ENCODE measurements around the gene SRSF10. TPM values are rescaled to one million over a fixed set of nuclear protein-coding genes. Genes with fewer than 3 reads are reported as not detected.

The SRSF10 gene
- total RNA-seq, 6 experiments from 2014 or later: 30.6 to 51.5 (median 43.1) TPM

DNA sequence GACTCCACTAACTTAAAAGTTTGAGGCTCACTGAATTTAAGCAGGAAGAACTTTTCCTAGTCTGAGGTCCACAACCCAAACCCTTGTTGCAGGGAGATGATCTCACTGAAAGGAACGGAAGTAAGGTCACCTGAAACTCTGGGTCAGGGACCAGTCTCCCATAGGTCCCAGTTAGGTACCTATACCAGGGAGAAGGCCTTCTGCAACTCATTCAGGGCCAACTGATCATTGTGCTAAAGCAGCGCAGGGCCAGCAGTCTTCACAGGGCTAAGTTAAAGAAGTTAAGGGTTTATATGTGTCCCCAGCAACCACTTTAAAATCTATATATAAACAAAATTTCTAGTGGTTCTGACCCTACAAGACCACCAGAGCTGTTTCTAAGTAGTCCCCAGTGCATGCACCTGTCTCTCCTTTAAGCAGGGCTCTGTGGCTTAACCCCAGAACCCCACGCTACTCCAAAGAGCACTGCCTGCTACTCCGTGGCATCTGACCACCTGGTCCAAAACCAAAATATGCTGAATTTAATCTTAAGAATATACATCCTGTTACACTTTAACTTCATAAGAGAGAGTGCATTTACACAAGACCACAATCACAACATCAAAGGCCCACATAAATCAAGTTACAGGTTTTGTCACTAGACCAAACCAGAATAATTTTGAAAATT is 2.8 kb downstream of the SRSF10 start:
- ATAC-seq (no peak), DNase-seq (no peak)
- no peaks in the 10 kb centered on the region for H3K9me3 ChIP-seq
- H3K27me3 ChIP-seq: no peaks in the 10 kb centered on the region
- peaks cover 0 to 20% (median 9%) of the 10 kb centered on the region in 4 donors for H3K4me1 ChIP-seq
- 48% methylated on average over 4 of the region's 4 CpGs for WGBS (ENCODE audit: insufficient coverage, low coverage, low lambda C conversion rate, missing lambda C conversion rate)
- intact Hi-C loops (cut with DNase I): no loop called here
- no peak overlapping the region for H3K4me3 ChIP-seq
- peaks cover 0 to 7% (median 0%) of the 10 kb centered on the region in 4 donors for H3K36me3 ChIP-seq
- H3K27ac ChIP-seq: no peak overlapping the region
- TF ChIP-seq POLR2A (IDR thresholded peaks at IDR 0.05) (no peak), CTCF (IDR thresholded peaks at IDR 0.05) (no peak)

DNA sequence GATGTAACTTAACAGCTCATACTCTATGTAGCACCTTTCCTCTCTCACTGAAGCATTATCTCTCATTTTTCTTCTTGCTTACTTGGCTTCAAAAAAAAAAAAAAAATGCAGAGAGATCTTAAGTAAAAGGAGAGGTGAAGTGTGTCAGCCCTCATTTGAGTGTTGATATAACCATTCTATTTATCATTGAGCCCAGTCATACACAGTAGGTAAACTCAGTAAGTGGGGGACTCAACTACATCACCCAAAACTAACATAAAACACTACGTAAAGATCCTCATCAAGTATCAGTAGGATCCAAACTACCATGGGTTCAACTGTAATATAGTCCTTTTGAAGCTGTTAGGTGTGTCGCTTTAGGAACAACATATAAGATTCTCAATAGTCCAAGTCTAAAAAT is 12.3 kb downstream of the SRSF10 start:
- no peaks in the 10 kb centered on the region for H3K9me3 ChIP-seq
- no peak for DNase-seq
- H3K4me1 ChIP-seq: peaks cover 0 to 22% (median 4%) of the 10 kb centered on the region in 4 donors
- no peak overlapping the region for H3K27ac ChIP-seq
- ATAC-seq: no peak
- intact Hi-C loops (cut with DNase I): no loop called here
- TF ChIP-seq POLR2A (IDR thresholded peaks at IDR 0.05) (no peak), CTCF (IDR thresholded peaks at IDR 0.05) (no peak)
- H3K4me3 ChIP-seq: no peak overlapping the region
- 60% methylated on average over 2 of the region's 2 CpGs for WGBS (ENCODE audit: insufficient coverage, low coverage, low lambda C conversion rate, missing lambda C conversion rate)
- H3K27me3 ChIP-seq: no peaks in the 10 kb centered on the region
- H3K36me3 ChIP-seq: peaks cover 0 to 43% (median 7%) of the 10 kb centered on the region in 4 donors

- H3K27ac ChIP-seq: no peak overlapping the region
- no peak for DNase-seq
- no peaks in the 10 kb centered on the region for H3K9me3 ChIP-seq
- H3K27me3 ChIP-seq: no peaks in the 10 kb centered on the region
- peaks cover 0 to 41% (median 7%) of the 10 kb centered on the region in 4 donors for H3K36me3 ChIP-seq
- peaks cover 0 to 22% (median 4%) of the 10 kb centered on the region in 4 donors for H3K4me1 ChIP-seq
- intact Hi-C loops (cut with DNase I): no loop called here
- TF ChIP-seq CTCF (IDR thresholded peaks at IDR 0.05) (no peak), POLR2A (IDR thresholded peaks at IDR 0.05) (no peak)
- no peak overlapping the region for H3K4me3 ChIP-seq
- ATAC-seq: peak; percentile 45 to 65 (median 52)
These were observed 13.1 kb downstream of the SRSF10 start for GRCh38 chr1:23966973-23967493.

DNA sequence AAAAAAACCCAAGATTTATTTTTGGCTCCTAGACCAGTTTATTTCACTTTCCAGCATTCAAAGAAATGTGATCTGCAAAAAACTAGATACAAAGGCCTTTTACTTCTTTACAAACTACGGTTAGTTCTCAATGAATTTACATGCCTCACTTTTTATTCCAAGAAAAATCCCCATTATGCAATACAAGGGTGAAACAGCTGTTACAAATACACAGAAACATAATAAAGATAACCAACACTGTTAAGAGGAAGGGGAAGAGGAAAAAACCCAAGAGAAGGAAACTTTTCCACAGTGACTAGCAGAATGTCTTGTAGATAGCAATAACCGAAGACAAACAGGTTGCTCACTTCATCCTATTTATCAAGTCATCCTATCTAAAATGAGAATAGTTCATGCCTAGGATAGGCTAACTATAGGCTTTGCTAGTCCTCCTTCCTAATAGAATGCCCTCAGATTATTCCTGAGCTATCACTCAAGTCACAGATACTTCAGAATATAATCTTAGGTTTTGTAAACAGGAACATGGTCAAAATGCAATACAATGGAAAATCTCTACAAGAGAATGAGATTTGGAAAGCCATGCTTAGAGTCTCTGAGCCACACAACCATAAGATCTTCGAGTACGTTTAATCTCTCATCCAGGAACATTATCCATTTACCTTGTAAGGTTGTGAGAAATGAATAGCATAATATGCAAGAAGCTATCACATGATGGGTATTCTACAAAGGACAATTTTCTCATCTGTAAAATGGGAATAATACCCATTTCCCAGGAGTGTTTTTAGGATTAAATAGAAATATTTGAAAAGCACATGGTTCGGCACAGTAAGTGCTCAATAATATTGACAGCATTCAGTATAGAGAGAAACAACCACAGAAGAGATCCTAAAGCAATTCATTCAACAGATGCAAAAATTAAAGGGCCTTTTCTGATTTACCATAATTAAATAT is 15.1 kb downstream of the SRSF10 start:
- Histone ChIP-seq H3K27ac (no peak overlapping the region), H3K27me3 (no peaks in the 10 kb centered on the region), H3K4me1 (peaks cover 0 to 28% (median 4%) of the 10 kb centered on the region in 4 donors), H3K4me3 (no peak overlapping the region), H3K36me3 (peaks cover 0 to 21% (median under 1%) of the 10 kb centered on the region in 4 donors), H3K9me3 (no peaks in the 10 kb centered on the region)
- TF ChIP-seq CTCF (IDR thresholded peaks at IDR 0.05) (no peak), POLR2A (IDR thresholded peaks at IDR 0.05) (no peak)
- DNase-seq (no peak), ATAC-seq (no peak)
- intact Hi-C loops (cut with DNase I): no loop called here
- 67% methylated on average over 5 of the region's 5 CpGs for WGBS (ENCODE audit: insufficient coverage, low coverage, low lambda C conversion rate, missing lambda C conversion rate)
